Measurements from ENCODE around the gene CHIT1.

Gene CHIT1

GRCh38 chr1:203189951-203190352 is 39.5 kb downstream of the CHIT1 start:
- DNase-seq (ENCODE audit: low read depth in 1 of 2, low spot score in 1 of 2) = no peak

GRCh38 chr1:203188686-203189232 is 40.7 kb downstream of the CHIT1 start:
- DNase-seq (ENCODE audit: low read depth in 1 of 2, low spot score in 1 of 2) = no peak

- no peak for DNase-seq (ENCODE audit: low read depth in 1 of 2, low spot score in 1 of 2)
These were observed 41.7 kb downstream of the CHIT1 start for GRCh38 chr1:203187689-203188264.

- DNase-seq (ENCODE audit: low read depth in 1 of 2, low spot score in 1 of 2) = no peak
These were observed 42.2 kb downstream of the CHIT1 start for GRCh38 chr1:203187304-203187685.

GRCh38 chr1:203186446-203187303 is 42.8 kb downstream of the CHIT1 start, which contains the start of gene CHI3L1:
TSS of gene CHI3L1 (minus strand) at chr1:203186704. CDS start at chr1:203186623, 81 bp downstream.
- DNase-seq (ENCODE audit: low read depth in 1 of 2, low spot score in 1 of 2) = no peak

GRCh38 chr1:203186091-203186445 is 43.4 kb downstream of the CHIT1 start:
- no peak for DNase-seq (ENCODE audit: low read depth in 1 of 2, low spot score in 1 of 2)

GRCh38 chr1:203185585-203185984 is 43.9 kb downstream of the CHIT1 start:
- DNase-seq (ENCODE audit: low read depth in 1 of 2, low spot score in 1 of 2) = no peak

- no peak for DNase-seq (ENCODE audit: low read depth in 1 of 2, low spot score in 1 of 2)
These were observed 44.4 kb downstream of the CHIT1 start for GRCh38 chr1:203185061-203185461.

- no peak for DNase-seq (ENCODE audit: low read depth in 1 of 2, low spot score in 1 of 2)
These were observed 45.0 kb downstream of the CHIT1 start for GRCh38 chr1:203184467-203184866.

- no peak for DNase-seq (ENCODE audit: low read depth in 1 of 2, low spot score in 1 of 2)
These were observed 45.6 kb downstream of the CHIT1 start for GRCh38 chr1:203183828-203184227.

GRCh38 chr1:203182387-203182953 is 47.0 kb downstream of the CHIT1 start:
- DNase-seq (ENCODE audit: low read depth in 1 of 2, low spot score in 1 of 2) = no peak

- no peak for DNase-seq (ENCODE audit: low read depth in 1 of 2, low spot score in 1 of 2)
These were observed 47.7 kb downstream of the CHIT1 start for GRCh38 chr1:203181586-203182386.

- no peak for DNase-seq (ENCODE audit: low read depth in 1 of 2, low spot score in 1 of 2)
These were observed 48.7 kb downstream of the CHIT1 start for GRCh38 chr1:203180611-203181330.

GRCh38 chr1:203179667-203180005 is 49.8 kb downstream of the CHIT1 start:
- DNase-seq (ENCODE audit: low read depth in 1 of 2, low spot score in 1 of 2) = no peak

GRCh38 chr1:203178821-203179666 is 50.4 kb downstream of the CHIT1 start:
- DNase-seq (ENCODE audit: low read depth in 1 of 2, low spot score in 1 of 2) = no peak

- no peak for DNase-seq (ENCODE audit: low read depth in 1 of 2, low spot score in 1 of 2)
These were observed 51.4 kb downstream of the CHIT1 start for GRCh38 chr1:203178083-203178482.

- no peak for DNase-seq (ENCODE audit: low read depth in 1 of 2, low spot score in 1 of 2)
These were observed 51.9 kb downstream of the CHIT1 start for GRCh38 chr1:203177470-203178039.

- DNase-seq (ENCODE audit: low read depth in 1 of 2, low spot score in 1 of 2) = no peak
These were observed 52.5 kb downstream of the CHIT1 start for GRCh38 chr1:203177036-203177405.

GRCh38 chr1:203176273-203177035 is 53.0 kb downstream of the CHIT1 start:
- DNase-seq (ENCODE audit: low read depth in 1 of 2, low spot score in 1 of 2) = no peak

Measured in stimulated activated CD4-positive, alpha-beta T cell treated with anti-CD3 and anti-CD28 coated beads, Interleukin-15, amount 100 ng/mL, for 1 hour (primary cell).